Fibroblast of pulmonary artery (primary cell): Measurements from ENCODE around the gene CTTNBP2NL.

Experiments used
- DNase-seq: peaks from one replicate; pipeline ENCODE4 v3.0.0-alpha.2; 2010; ENCODE audit warnings: low read depth
- H3K4me3 ChIP-seq: replicated peaks from 2 replicates; pipeline ENCODE4 v1.5.1; 2011; ENCODE audit warnings: low read depth, mild to moderate bottlenecking, control low read depth, low read length, moderate library complexity
- CTCF ChIP-seq: IDR thresholded peaks from 2 replicates; pipeline ENCODE4 v1.5.1; 2011; ENCODE audit warnings: mild to moderate bottlenecking, control low read depth, low read length, inconsistent platforms; ENCODE audit errors: missing control alignments

CTTNBP2NL gene

DNA sequence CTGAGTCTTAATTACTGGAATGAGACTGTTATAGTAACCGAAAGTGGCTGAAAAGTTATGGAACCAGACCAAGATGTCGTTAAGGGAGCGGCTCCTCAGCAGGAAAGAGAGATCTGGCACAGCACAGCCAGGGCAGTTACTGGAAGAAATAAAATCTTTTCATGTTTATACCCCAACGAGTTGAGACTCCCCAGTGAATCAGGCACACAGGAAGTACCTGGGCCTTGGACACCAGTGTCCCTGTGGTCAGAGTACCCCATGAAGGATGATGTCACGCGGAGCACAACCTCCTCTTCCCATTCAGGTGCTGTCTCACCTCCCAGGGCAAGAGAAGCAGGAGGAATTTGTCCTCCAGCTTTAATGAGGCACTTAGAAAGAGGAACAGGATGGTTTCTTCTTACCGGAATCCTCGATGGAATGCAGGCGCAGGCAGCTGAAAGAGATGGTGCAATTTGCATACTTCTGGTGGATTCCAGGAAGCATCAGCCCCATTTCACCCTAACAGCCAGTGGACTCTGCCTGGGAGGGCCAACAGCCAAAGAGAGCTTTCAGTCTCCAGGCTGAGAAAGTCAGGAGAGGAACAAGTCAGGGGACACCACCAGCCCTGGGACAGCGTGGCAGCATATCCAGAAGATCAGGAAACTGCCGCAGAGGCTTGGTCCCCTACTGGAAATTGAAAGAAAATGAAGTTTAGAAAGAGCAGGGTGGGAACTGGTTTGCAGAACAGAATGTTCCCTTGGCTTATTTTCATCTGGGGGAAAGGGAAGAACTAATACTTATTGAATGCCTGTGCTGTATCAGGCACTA, 35.9 kb upstream of the CTTNBP2NL start:
- TF ChIP-seq CTCF: no peak
- H3K4me3 ChIP-seq: peak overlapping the region; percentile 25
- peak; percentile 95 for DNase-seq

- no peak overlapping the region for H3K4me3 ChIP-seq
- no peak for TF ChIP-seq CTCF
- DNase-seq: no peak
Measured at GRCh38 chr1:112363636-112364035, 32.4 kb upstream of the CTTNBP2NL start.

DNA sequence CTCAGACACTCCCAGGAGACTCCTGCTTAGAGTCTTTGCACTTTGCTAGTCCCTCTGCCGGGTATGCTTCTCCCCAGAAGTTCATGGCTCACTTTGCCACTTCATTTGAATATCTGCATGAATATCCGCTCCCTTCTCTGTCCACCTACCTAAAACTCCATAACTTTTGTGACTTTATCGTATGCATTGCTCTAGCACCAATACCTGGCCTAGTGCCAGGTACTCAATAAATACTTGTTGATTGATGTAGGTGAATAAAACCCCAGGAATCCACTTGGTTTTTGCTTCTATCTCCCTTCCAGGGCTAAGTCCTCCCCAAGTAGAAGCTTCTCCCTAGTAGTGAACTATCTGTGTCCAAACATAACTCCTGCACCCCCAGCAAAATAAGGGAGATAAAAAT, 27.8 kb upstream of the CTTNBP2NL start:
- no peak for DNase-seq
- TF ChIP-seq CTCF: no peak
- H3K4me3 ChIP-seq: no peak overlapping the region

DNA sequence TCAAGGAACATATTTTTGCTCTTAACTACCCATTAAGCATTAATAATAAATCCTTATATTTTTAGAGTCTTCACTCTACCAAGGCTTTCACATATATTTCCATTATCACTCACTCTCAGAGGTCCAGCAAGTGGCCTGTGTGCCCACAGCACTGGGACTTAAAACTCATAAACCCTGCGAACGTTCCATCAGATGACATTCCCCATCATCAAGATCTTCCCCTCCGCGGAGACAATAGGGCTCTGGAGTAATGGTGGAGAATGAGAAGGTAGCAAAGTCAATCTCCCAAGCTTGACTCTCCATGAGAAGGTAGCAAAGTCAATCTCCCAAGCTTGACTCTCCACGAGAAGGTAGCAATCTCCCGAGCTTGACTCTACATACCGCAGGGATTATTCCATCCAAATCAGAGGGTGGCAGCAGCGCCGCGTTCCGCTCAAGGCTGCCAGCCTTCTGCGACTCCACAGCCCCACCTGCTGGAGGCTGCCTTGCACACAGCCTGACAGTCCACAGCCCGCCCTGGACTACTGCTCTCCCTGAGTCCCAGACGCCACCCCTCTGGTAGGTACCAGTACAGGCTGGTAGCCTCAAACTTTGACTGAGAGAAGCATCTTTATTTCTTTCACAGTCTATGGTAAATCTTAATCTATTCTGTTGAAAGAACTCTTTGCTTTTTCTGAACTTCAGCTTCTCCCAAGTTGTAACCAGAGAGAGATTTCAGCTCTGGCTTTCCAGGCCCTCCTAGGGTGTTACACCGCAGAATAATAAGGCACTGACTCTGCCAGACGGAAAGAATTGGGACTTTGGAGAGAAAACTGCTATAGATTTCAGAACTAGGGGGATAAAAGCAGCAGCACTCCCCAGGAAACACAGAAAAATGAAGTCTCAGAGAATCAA, 26.4 kb upstream of the CTTNBP2NL start:
- peak; percentile 100 for TF ChIP-seq CTCF
- DNase-seq: peak; percentile 87
- no peak overlapping the region for H3K4me3 ChIP-seq

DNA sequence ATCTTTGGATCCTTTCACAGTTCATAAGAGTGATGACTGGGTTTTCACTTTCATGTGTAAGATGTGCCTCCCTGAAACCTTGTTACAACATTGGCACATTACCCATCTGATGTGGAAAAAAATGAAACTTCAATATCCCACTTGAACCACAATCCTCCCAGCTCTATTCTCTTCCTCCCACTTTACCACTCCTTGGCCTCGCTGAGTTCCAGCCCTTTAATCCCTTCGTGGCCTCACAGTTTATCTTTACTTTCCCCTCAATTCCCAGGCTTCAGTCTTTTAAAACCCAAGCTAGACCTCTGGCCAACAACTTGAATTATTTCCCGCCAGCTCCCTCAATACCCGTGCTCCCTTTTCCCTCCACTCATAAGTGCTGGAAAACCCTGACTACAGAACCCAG, 25.0 kb upstream of the CTTNBP2NL start:
- H3K4me3 ChIP-seq: no peak overlapping the region
- no peak for DNase-seq
- no peak for TF ChIP-seq CTCF

DNA sequence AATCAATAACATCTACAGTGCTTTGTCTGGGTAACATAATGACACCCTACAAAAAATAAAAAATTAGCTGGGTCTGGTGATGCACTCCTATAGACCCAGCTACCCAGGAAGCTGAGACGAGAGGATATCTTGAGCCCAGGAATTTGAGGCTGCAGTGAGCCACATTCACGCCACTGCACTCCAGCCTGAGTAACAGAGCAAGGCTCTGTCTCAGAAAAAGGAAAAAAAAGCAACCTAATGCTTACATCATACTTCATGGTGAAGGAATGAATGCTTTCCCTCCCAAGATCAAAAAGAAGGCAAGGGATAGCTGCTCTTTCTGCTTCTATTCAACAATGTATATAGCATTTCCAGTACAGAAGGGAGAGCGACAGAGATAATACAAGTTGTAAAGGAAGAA, 24.2 kb upstream of the CTTNBP2NL start:
- TF ChIP-seq CTCF: no peak
- H3K4me3 ChIP-seq: no peak overlapping the region
- no peak for DNase-seq
